ENCODE measurements around the gene TEX47. TPM values are rescaled to one million over a fixed set of nuclear protein-coding genes. Genes with fewer than 3 reads are reported as not detected.

The TEX47 gene
- not detected in 5 replicates for total RNA-seq (2022; extraction: Qiagen RNA extraction; ENCODE audit: low read depth)

GRCh38 chr7:88795553-88795952 lies at the start of gene TEX47:
Gene TEX47, minus strand, starts transcription at chr7:88795737. Its CDS starts 795 bp downstream, at chr7:88794942.

DNA sequence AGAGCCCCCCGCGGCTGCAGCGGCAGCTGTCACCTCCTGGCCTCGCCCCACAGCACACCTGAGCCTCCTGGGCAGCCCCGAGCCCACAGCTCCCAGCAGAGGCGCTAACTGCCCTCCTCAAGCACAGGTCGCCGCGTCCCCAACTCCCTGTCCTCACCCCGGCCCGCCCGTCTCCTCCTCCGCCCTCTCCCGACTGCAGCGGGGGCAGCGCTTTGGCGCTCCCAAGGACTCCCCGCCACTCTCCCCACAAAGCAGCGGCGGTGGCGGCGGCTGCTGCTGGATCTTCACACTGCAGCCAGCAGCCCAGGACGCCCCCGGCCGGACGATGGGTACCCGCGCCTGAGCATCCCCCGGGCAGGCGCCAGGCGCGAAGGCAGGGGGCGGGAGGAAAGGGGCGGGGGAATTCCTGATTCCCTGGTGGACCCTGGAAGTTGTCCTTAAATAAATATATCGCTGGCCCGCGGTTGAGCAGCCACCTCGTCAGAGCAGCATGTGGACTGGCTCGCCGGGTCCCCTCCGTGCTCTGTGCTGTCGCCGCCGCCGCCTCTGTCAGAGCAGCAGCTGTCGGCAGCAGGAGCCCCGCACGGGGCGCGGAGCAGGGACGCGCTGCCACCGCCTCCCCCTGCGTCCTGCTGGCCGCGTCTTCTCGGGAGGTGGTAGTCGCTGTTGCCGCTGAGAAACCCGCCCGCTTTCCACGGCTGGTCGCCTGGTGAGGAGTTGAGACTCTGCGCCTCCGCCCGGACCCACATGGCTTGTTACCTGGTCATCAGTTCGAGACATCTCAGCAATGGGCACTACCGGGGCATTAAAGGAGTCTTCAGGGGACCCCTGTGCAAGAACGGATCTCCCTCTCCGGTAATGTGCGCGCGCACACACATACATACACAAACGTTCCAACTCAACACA lies 36.1 kb downstream of the TEX47 start, which contains the start of gene ZNF804B:
TSS of gene ZNF804B (plus strand) at position 471 of the 906 bp plus-strand sequence. CDS start at position 748, 277 bp downstream.

Other genes starting within 250 kb of the TEX47 start
- gene ZNF804B, start 36.0 kb downstream of the TEX47 start, total RNA-seq (2022; extraction: Qiagen RNA extraction; ENCODE audit: low read depth) = not detected in 5 replicates

Measured in A549 treated with GW870086 at 1 μM for 4 hours (cell line).